Endodermal cell (in vitro differentiated cells): Measurements from ENCODE around the gene PPFIA4. TPM values are rescaled to one million over a fixed set of nuclear protein-coding genes. Genes with fewer than 3 reads are reported as not detected.
A peak's percentile ranks its signal among the peaks of the same experiment; 100 is the strongest.

Source experiments
- DNase-seq: peaks from one replicate; pipeline ENCODE4 v3.0.0-alpha.2; 2017
- H3K27ac ChIP-seq: 2 replicates; pipeline ENCODE4 v1.5.1; 2013; ENCODE audit warnings: mild to moderate bottlenecking, low read depth, low read length, moderate library complexity
- H3K27me3 ChIP-seq: 2 replicates; pipeline ENCODE4 v1.6.1; 2013; ENCODE audit warnings: mild to moderate bottlenecking, low read length, moderate library complexity; ENCODE audit not compliant: insufficient read depth, control insufficient read depth, poor library complexity, severe bottlenecking
- H3K36me3 ChIP-seq: 2 replicates; pipeline ENCODE4 v1.7.0; 2013; ENCODE audit warnings: mild to moderate bottlenecking, low read length, moderate library complexity; ENCODE audit not compliant: control insufficient read depth, insufficient read depth
- H3K4me1 ChIP-seq: one replicate; pipeline ENCODE4 v1.7.0; 2013; ENCODE audit warnings: low read length; ENCODE audit not compliant: control insufficient read depth, insufficient read depth
- H3K4me3 ChIP-seq: 2 replicates; pipeline ENCODE4 v1.5.1; 2013; ENCODE audit warnings: mild to moderate bottlenecking, low read length, moderate library complexity
- H3K9ac ChIP-seq: 2 replicates; pipeline ENCODE4 v1.6.1; 2013; ENCODE audit warnings: mild to moderate bottlenecking, low read length, moderate library complexity; ENCODE audit not compliant: poor library complexity, severe bottlenecking; ENCODE audit errors: extremely low read depth
- H3K9me3 ChIP-seq: 2 replicates; pipeline ENCODE4 v1.6.1; 2013; ENCODE audit warnings: mild to moderate bottlenecking, low read length, moderate library complexity; ENCODE audit not compliant: control insufficient read depth
- H3K27ac Mint-ChIP-seq: 2 replicates; pipeline ENCODE4 v1.8.0; 2020; ENCODE audit warnings: mixed read lengths
- H3K27me3 Mint-ChIP-seq: 2 replicates; pipeline ENCODE4 v1.8.0; 2021; ENCODE audit warnings: mild to moderate bottlenecking, mixed read lengths; ENCODE audit not compliant: insufficient read depth
- H3K36me3 Mint-ChIP-seq: 2 replicates; pipeline ENCODE4 v1.8.0; 2020; ENCODE audit warnings: low read depth, mixed read lengths
- H3K4me1 Mint-ChIP-seq: 2 replicates; pipeline ENCODE4 v1.8.0; 2020; ENCODE audit warnings: mixed read lengths
- H3K4me3 Mint-ChIP-seq: 2 replicates; pipeline ENCODE4 v1.8.0; 2020; ENCODE audit warnings: mild to moderate bottlenecking, moderate library complexity, mixed read lengths
- H3K9me3 Mint-ChIP-seq: 2 replicates; pipeline ENCODE4 v1.8.0; 2020; ENCODE audit warnings: mild to moderate bottlenecking, mixed read lengths
- CTCF ChIP-seq: fragments of 200-600 bp; sonication (generic); conservative IDR thresholded peaks from 2 replicates; pipeline ENCODE4 v1.5.0; 2021; ENCODE audit warnings: antibody characterized with exemption, mild to moderate bottlenecking
- whole genome bisulfite sequencing, 2 experiments: methylation state at CpG; one replicate each; pipeline versions ENCODE4 v1.1.5 to v1.1.7; 2013; ENCODE audit warnings: missing lambda C conversion rate in 2 of 2, mixed read lengths in 1 of 2; ENCODE audit not compliant: insufficient coverage in 1 of 2, insufficient read length in 1 of 2; 5-methylcytosine and 5-hydroxymethylcytosine counted together
- total RNA-seq, 2 donors: library from RNA; stranded (reverse); fragmentation: NEBNext Ultra II Directional in 1 of 2; extraction: Animal tissue kit (Norgen Biotek cat#: 25700) in 1 of 2; gene quantifications; 2 replicates in 1 of 2; 3 replicates in 1 of 2; pipeline ENCODE4 v1.2.1, GENCODE V29; 2021

The PPFIA4 gene
- total RNA-seq, 2 donors from 2014 or later: 8.4 to 12.1 TPM

- Mint-ChIP-seq H3K4me3 (no peak overlapping the region), H3K27me3 (peaks cover 14% of the 10 kb centered on the region), H3K9me3 (no peaks in the 10 kb centered on the region), H3K36me3 (no peaks in the 10 kb centered on the region), H3K4me1 (no peaks in the 10 kb centered on the region), H3K27ac (no peak overlapping the region)
- H3K4me1 ChIP-seq: no peaks in the 10 kb centered on the region
- H3K9me3 ChIP-seq: no peaks in the 10 kb centered on the region
- DNase-seq: no peak
- no peak for TF ChIP-seq CTCF
- H3K36me3 ChIP-seq: peaks cover 4% of the 10 kb centered on the region
- no peak overlapping the region for H3K4me3 ChIP-seq
- peaks cover under 1% of the 10 kb centered on the region for H3K27me3 ChIP-seq
- H3K9ac ChIP-seq: no peak overlapping the region
- peak overlapping the region; percentile 32 for H3K27ac ChIP-seq
- WGBS, 2 experiments: 76 to 86% methylated on average over 2 to 4 of the region's 4 CpGs
Measured at GRCh38 chr1:203069030-203069747, 42.9 kb downstream of the PPFIA4 start.

GRCh38 chr1:203072002-203072602 lies 45.8 kb downstream of the PPFIA4 start:
- no peak overlapping the region for H3K4me3 ChIP-seq
- H3K36me3 ChIP-seq: peaks cover 4% of the 10 kb centered on the region
- Mint-ChIP-seq H3K36me3 (no peaks in the 10 kb centered on the region), H3K27ac (no peak overlapping the region), H3K27me3 (peaks cover 41% of the 10 kb centered on the region), H3K4me3 (no peak overlapping the region), H3K9me3 (no peaks in the 10 kb centered on the region), H3K4me1 (no peaks in the 10 kb centered on the region)
- no peak overlapping the region for H3K9ac ChIP-seq
- no peak for DNase-seq
- TF ChIP-seq CTCF: peak; percentile 49
- no peaks in the 10 kb centered on the region for H3K9me3 ChIP-seq
- no peaks in the 10 kb centered on the region for H3K4me1 ChIP-seq
- H3K27me3 ChIP-seq: peaks cover 29% of the 10 kb centered on the region
- H3K27ac ChIP-seq: no peak overlapping the region
- WGBS, 2 experiments: 88 to 92% methylated on average over 7 of the region's 7 CpGs

GRCh38 chr1:203072911-203073310 lies 46.6 kb downstream of the PPFIA4 start:
- H3K4me1 Mint-ChIP-seq: no peaks in the 10 kb centered on the region
- H3K4me3 Mint-ChIP-seq: no peak overlapping the region
- no peaks in the 10 kb centered on the region for H3K4me1 ChIP-seq
- no peaks in the 10 kb centered on the region for H3K36me3 Mint-ChIP-seq
- H3K27ac ChIP-seq: no peak overlapping the region
- no peaks in the 10 kb centered on the region for H3K9me3 Mint-ChIP-seq
- H3K9me3 ChIP-seq: no peaks in the 10 kb centered on the region
- no peak overlapping the region for H3K4me3 ChIP-seq
- H3K27me3 Mint-ChIP-seq: peaks cover 49% of the 10 kb centered on the region
- no peak overlapping the region for H3K9ac ChIP-seq
- H3K27ac Mint-ChIP-seq: no peak overlapping the region
- peak; percentile 27 for DNase-seq
- peaks cover 4% of the 10 kb centered on the region for H3K36me3 ChIP-seq
- H3K27me3 ChIP-seq: peaks cover 37% of the 10 kb centered on the region
- no peak for TF ChIP-seq CTCF
- WGBS, 2 experiments: 94% methylated on average over 2 to 3 of the region's 3 CpGs
